Uterus (tissue), 4 donors: Measurements from ENCODE around the gene HLA-DOA. TPM values are rescaled to one million over a fixed set of nuclear protein-coding genes. Genes with fewer than 3 reads are reported as not detected.

Experiments
- DNase-seq, 2 donors: peaks; one replicate each; pipeline ENCODE4 v3.0.0-alpha.2; 2019 to 2020
- H3K27ac ChIP-seq, 2 donors: fragments of 200-600 bp; sonication (generic); 1 replicate in 1 of 2; 2 replicates in 1 of 2; pipeline ENCODE4 v1.5.1; 2016 to 2018
- H3K27me3 ChIP-seq, 2 donors: fragments of 200-600 bp; sonication (generic); one replicate each; pipeline ENCODE4 v1.5.1; 2018 to 2019; ENCODE audit warnings: control low read depth in 1 of 2
- H3K36me3 ChIP-seq, 2 donors: fragments of 200-600 bp; sonication (generic); one replicate each; pipeline ENCODE4 v1.5.1; 2019; ENCODE audit warnings: control low read depth in 1 of 2
- H3K4me1 ChIP-seq, 2 donors: fragments of 200-600 bp; sonication (generic); one replicate each; pipeline ENCODE4 v1.5.1; 2018 to 2019; ENCODE audit warnings: control low read depth in 1 of 2
- H3K4me3 ChIP-seq, 2 donors: fragments of 200-600 bp; sonication (generic); 1 replicate in 1 of 2; 2 replicates in 1 of 2; pipeline ENCODE4 v1.5.1; 2018 to 2019; ENCODE audit warnings: mild to moderate bottlenecking in 1 of 2
- H3K9me3 ChIP-seq, 2 donors: fragments of 200-600 bp; sonication (generic); one replicate each; pipeline ENCODE4 v1.5.1; 2019; ENCODE audit warnings: control low read depth in 1 of 2
- CTCF ChIP-seq, 4 experiments: fragments of 200-600 bp in 2 of 4; fragments of 450-650 bp in 2 of 4; sonication (generic) in 2 of 4; IDR thresholded peaks; one replicate each; pipeline ENCODE4 v1.5.1; 2016 to 2019; ENCODE audit warnings: antibody characterized with exemption in 4 of 4, mild to moderate bottlenecking in 2 of 4, moderate library complexity in 1 of 4
- POLR2A ChIP-seq, 2 donors: fragments of 450-650 bp; IDR thresholded peaks; one replicate each; pipeline ENCODE4 v1.6.1; 2016; ENCODE audit warnings: antibody characterized with exemption in 2 of 2, mild to moderate bottlenecking in 1 of 2, moderate library complexity in 1 of 2
- intact Hi-C: fragments of 100-400 bp; cut with DNase I; formaldehyde crosslinking; loops from one replicate; pipeline ENCODE4 v1.15.1; 2023; ENCODE audit warnings: low total_unique reads
- total RNA-seq, 4 donors: library from RNA; depleted of rRNA in 3 of 4; stranded (reverse); fragments of >200 nt in 3 of 4; gene quantifications; one replicate each; pipeline versions ENCODE4 v1.1.0 to v1.2.4, GENCODE V29; 2014 to 2023
- donor health status: DM: yes; HTN: yes; CAD: no.

The HLA-DOA gene
- total RNA-seq, 4 donors from 2014 or later = 8.2 to 34.1 (median 18.4) TPM

GRCh38 chr6:32983493-32983848 is 25.9 kb downstream of the HLA-DOA start:
- intact Hi-C loops = loop anchor here (10.0 kb wide), 1 partner anchor 49 kb away; no protein-coding TSS in a partner anchor
- Histone ChIP-seq H3K27me3 (no peaks in the 10 kb centered on the region), H3K9me3 (no peaks in the 10 kb centered on the region), H3K4me3 (no peak overlapping the region), H3K4me1 (no peaks in the 10 kb centered on the region), H3K27ac (peak overlapping the region in 1 of 2 donors; percentile 62), H3K36me3 (no peaks in the 10 kb centered on the region)
- TF ChIP-seq CTCF (IDR thresholded peaks at IDR 0.05) = no peak
- no peak for TF ChIP-seq POLR2A (IDR thresholded peaks at IDR 0.05)
- DNase-seq = no peak

- DNase-seq = no peak
- intact Hi-C loops = loop anchor here (10.0 kb wide), 1 partner anchor 48 kb away; no protein-coding TSS in a partner anchor
- Histone ChIP-seq H3K9me3 (no peaks in the 10 kb centered on the region), H3K27me3 (no peaks in the 10 kb centered on the region), H3K36me3 (no peaks in the 10 kb centered on the region), H3K4me3 (no peak overlapping the region), H3K27ac (peak overlapping the region; percentile 50 to 62), H3K4me1 (no peaks in the 10 kb centered on the region)
- TF ChIP-seq CTCF (IDR thresholded peaks at IDR 0.05) (no peak), POLR2A (IDR thresholded peaks at IDR 0.05) (no peak)
These were observed 26.5 kb downstream of the HLA-DOA start for GRCh38 chr6:32982702-32983492.

- Histone ChIP-seq H3K27ac (peak overlapping the region; percentile 50 to 62), H3K4me1 (no peaks in the 10 kb centered on the region), H3K36me3 (no peaks in the 10 kb centered on the region), H3K9me3 (no peaks in the 10 kb centered on the region), H3K27me3 (no peaks in the 10 kb centered on the region), H3K4me3 (no peak overlapping the region)
- no peak for DNase-seq
- intact Hi-C loops = loop anchor here (10.0 kb wide), 1 partner anchor 47 kb away; no protein-coding TSS in a partner anchor
- no peak for TF ChIP-seq CTCF (IDR thresholded peaks at IDR 0.05)
- no peak for TF ChIP-seq POLR2A (IDR thresholded peaks at IDR 0.05)
These were observed 27.2 kb downstream of the HLA-DOA start for GRCh38 chr6:32982084-32982701.

- Histone ChIP-seq H3K4me3 (no peak overlapping the region), H3K27me3 (no peaks in the 10 kb centered on the region), H3K36me3 (no peaks in the 10 kb centered on the region), H3K9me3 (no peaks in the 10 kb centered on the region), H3K27ac (no peak overlapping the region), H3K4me1 (no peaks in the 10 kb centered on the region)
- no peak for TF ChIP-seq POLR2A (IDR thresholded peaks at IDR 0.05)
- TF ChIP-seq CTCF (IDR thresholded peaks at IDR 0.05) = no peak
- intact Hi-C loops = loop anchor here (10.0 kb wide), 1 partner anchor 46 kb away; no protein-coding TSS in a partner anchor
- no peak for DNase-seq
These were observed 28.8 kb downstream of the HLA-DOA start for GRCh38 chr6:32980488-32981038.
